ENCODE data around the gene KIFC3. TPM values are rescaled to one million over a fixed set of nuclear protein-coding genes. Genes with fewer than 3 reads are reported as not detected.

Gene KIFC3
- total RNA-seq, 2 donors from 2014 or later, result 1.3 to 1.5 TPM

DNA sequence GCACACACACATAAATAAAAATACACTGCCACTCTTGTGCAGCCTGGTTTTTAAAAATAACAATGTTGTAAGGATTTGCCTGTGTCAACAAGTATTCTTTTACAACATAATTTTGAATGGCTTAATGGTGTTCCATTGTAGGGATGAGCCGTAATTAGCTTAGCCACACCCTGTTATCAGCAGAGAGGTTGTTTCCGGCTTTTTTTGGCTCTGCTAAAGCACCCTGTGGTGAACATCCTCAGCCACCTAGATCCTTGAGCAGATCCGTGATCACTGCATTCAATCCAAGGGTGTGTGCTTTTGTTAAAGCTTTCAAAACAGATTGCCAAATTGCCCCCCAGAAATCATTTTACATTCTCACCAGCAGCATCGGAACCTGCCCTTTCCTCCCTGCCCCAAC is 59.7 kb downstream of the KIFC3 start:
- Mint-ChIP-seq H3K36me3 (ENCODE audit: insufficient read depth in 2 of 2) (no peaks in the 10 kb centered on the region), H3K9me3 (no peaks in the 10 kb centered on the region), H3K27me3 (ENCODE audit: low read depth) (no peaks in the 10 kb centered on the region), H3K4me1 (ENCODE audit: low read depth) (no peaks in the 10 kb centered on the region), H3K4me3 (no peak overlapping the region), H3K27ac (no peak overlapping the region)
- DNase-seq (no peak), ATAC-seq (replicated peaks in 1 of 2) (no peak)

DNA sequence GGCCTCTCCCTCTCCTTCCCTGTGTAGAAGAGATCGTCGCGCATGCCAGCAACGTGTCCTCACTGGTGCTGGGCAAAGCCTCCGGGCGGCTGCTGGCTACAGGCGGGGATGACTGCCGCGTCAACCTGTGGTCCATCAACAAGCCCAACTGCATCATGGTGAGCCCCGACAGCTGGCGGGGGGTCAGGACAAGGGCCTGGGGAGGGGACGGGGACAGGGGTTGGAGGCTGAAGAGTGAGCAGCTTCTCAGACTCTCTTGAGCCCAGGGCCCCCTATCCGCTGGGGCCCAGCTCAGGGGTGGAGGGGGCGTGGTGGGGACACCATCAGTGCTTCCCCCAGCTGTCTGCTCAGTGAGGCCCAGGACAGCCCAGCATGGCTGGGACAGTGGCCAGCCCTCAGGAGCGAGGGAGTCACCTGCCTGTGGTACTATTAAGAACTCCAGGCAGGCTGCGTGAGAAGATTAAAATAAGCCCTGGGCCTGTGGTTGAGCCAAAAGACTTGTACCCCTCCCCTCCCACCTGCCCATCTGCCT is 60.6 kb downstream of the KIFC3 start:
- DNase-seq (no peak), ATAC-seq (replicated peaks in 1 of 2) (no peak)
- H3K27me3 Mint-ChIP-seq (ENCODE audit: low read depth), result no peaks in the 10 kb centered on the region
- no peak overlapping the region for H3K4me3 Mint-ChIP-seq
- H3K36me3 Mint-ChIP-seq (ENCODE audit: insufficient read depth in 2 of 2), result no peaks in the 10 kb centered on the region
- peaks cover 5% of the 10 kb centered on the region for H3K4me1 Mint-ChIP-seq (ENCODE audit: low read depth)
- no peaks in the 10 kb centered on the region for H3K9me3 Mint-ChIP-seq
- H3K27ac Mint-ChIP-seq, result no peak overlapping the region

DNA sequence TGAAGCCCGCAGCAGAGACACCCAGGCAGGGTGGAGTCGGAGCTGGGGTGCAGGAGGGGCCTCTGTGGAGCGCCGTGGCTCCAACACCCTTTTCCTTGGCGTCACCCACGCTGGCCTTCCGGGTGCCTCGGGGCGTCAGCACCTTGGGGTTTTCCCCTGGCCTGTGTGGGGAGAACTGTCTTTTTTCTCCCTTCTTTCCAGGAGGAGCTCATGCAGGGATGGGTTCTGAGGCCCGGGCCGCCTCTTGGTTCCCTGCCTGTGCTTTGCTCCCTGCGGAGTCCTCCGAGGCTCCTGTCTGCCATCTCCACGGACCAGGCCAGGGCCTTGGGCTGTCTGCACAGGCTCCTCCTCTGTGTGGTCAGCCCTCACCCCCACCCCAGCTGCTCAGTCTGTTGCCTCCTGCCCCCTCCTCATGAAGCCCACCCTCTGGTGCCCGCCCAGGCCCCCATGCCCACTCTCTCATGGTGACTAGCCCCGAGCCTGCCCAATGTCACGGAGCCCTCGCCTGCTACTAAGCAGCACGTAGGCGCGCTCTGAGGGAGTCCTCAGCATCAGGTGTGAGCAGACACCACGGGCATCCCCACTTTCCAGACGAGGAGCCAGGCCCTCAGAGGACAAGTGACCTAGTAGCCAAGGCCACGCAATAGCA is 61.7 kb downstream of the KIFC3 start:
- Mint-ChIP-seq H3K4me1 (ENCODE audit: low read depth) (peaks cover 17% of the 10 kb centered on the region), H3K36me3 (ENCODE audit: insufficient read depth in 2 of 2) (peaks cover 0 to 2% of the 10 kb centered on the region in 2 donors), H3K4me3 (no peak overlapping the region), H3K27me3 (ENCODE audit: low read depth) (no peaks in the 10 kb centered on the region), H3K9me3 (no peaks in the 10 kb centered on the region), H3K27ac (no peak overlapping the region)
- ATAC-seq (replicated peaks in 1 of 2), result no peak
- DNase-seq, result no peak

DNA sequence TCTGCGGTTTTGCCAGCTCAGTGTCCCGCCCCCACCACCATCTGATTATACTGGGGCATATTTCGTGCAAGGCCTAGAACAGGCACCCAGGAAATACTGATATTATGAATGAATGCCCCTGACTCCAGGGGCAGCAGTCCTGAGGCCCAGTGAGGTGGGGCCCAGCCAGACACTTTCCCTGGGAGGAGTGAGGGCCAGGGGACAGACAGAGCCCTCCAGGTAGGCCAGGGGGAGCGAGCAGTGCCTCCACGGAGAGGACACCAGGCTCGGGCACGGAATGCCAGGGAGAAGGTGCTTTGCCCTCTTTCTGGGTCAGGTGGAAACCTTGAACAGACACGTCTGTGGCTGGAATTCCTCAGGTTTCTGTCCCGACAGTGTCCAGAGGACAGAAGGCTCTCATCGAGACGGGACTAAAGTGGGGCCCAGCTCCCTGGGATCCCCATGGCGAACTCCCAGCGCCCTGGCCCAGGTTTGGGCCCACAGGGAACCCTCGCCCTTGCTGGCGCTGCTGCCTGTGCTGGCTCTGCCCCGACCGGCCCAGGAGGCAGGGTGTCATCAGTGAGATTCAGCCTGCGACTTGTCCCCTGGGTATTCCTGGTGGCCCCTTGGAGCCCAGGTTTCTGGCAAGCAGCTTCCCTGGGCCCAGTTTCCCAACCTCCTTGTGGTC is 62.4 kb downstream of the KIFC3 start:
- Mint-ChIP-seq H3K36me3 (ENCODE audit: insufficient read depth in 2 of 2) (peaks cover 0 to 3% of the 10 kb centered on the region in 2 donors), H3K4me3 (no peak overlapping the region), H3K27me3 (ENCODE audit: low read depth) (no peaks in the 10 kb centered on the region), H3K4me1 (ENCODE audit: low read depth) (peaks cover 20% of the 10 kb centered on the region), H3K9me3 (no peaks in the 10 kb centered on the region), H3K27ac (no peak overlapping the region)
- ATAC-seq (replicated peaks in 1 of 2), result no peak
- no peak for DNase-seq

GRCh38 chr16:57738844-57739243 is 63.4 kb downstream of the KIFC3 start:
- H3K27me3 Mint-ChIP-seq (ENCODE audit: low read depth), result no peaks in the 10 kb centered on the region
- no peak overlapping the region for H3K27ac Mint-ChIP-seq
- no peaks in the 10 kb centered on the region for H3K9me3 Mint-ChIP-seq
- ATAC-seq (replicated peaks in 1 of 2) (no peak), DNase-seq (no peak)
- peaks cover 20% of the 10 kb centered on the region for H3K4me1 Mint-ChIP-seq (ENCODE audit: low read depth)
- no peak overlapping the region for H3K4me3 Mint-ChIP-seq
- H3K36me3 Mint-ChIP-seq (ENCODE audit: insufficient read depth in 2 of 2), result peaks cover 0 to 3% of the 10 kb centered on the region in 2 donors

DNA sequence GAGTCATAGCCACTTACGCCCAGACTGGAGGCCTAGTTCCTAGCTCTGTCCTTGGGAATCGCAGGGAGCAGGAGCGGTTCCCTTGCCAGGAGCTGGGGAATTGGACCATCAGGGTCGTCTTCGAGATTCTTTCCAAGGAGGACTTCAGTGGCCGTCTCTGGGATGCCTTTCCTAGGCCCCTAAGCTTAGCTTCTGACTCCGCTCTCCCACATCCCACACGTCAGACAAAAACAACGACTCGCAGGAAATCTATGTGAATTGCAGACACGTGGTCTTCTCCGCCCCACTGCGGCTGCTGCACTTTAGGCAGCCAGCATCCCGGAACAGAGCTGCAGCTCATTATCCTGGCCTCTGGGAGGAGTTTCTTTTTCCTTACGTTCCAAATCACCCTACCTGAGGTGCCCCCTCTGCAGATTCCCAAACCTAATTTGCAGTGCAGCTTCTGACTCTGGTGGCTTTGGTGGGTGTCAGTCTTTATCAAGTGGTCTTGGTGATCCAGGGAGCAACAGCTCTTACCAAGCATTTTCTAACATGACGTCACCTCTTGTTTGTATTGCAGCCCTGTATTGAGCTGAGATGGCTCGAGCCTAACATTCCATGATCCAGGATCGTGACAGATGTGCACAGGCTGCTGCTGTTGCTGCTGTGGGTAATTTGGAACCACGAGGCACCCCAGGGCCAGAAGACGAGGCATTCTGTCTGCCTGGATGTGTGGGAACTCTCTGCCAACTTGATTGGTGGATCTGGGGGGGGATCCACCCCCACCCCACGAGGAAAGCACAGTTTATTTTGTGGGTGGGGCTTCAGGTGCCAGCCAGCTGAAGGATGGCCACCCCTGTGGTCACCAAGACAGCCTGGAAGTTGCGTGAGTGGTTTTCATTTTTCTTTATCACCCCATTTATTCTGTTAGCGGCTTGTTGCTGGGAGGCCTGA is 65.6 kb downstream of the KIFC3 start:
- peak; percentile 36 to 37 for DNase-seq
- ATAC-seq (replicated peaks in 1 of 2), result no peak
- H3K4me3 Mint-ChIP-seq, result peak overlapping the region; percentile 93 to 98
- peaks cover 20% of the 10 kb centered on the region for H3K4me1 Mint-ChIP-seq (ENCODE audit: low read depth)
- H3K27me3 Mint-ChIP-seq (ENCODE audit: low read depth), result no peaks in the 10 kb centered on the region
- peaks cover 8 to 14% of the 10 kb centered on the region in 2 donors for H3K36me3 Mint-ChIP-seq (ENCODE audit: insufficient read depth in 2 of 2)
- H3K27ac Mint-ChIP-seq, result peak overlapping the region; percentile 85
- peaks cover 8 to 11% of the 10 kb centered on the region in 2 donors for H3K9me3 Mint-ChIP-seq

DNA sequence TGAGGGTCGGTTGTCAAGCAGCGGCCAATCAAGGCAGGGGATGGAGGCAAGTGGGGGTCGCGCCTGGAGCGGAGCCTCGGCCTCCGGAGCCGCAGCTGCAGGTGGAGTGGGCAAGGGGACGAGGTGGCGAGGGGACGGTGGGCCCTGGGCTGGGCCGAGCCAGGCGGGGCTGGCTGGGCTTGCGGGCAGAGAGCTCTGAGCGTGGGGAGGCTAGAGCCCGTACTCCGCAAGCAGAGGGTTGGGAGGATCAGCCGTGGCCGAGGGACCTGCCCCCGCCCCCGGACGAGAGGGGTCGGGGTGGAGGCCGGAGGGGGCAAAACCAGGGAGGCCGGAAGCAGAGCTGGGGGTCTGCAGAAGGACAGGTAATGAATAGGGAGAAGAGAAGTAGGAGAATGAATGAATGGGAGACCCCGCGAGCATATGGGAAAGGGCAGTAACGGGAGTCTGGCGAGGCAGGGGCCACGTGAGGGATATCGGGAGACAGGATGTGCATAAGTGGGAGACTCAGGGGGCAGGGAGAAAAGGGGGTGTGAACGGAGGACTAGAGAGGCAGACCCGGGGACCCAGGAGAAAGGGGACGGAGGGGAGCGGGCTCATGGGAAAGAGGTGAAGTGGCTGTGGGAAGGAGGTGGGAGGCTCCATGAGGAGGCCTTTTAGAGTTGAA is 66.4 kb downstream of the KIFC3 start, which contains the start of gene KATNB1:
Gene KATNB1, plus strand, starts transcription at position 16 of the 664 bp plus-strand sequence. CDS start 1,474 bp downstream, outside the sequence.
- peaks cover 8 to 11% of the 10 kb centered on the region in 2 donors for H3K9me3 Mint-ChIP-seq
- peaks cover 8 to 14% of the 10 kb centered on the region in 2 donors for H3K36me3 Mint-ChIP-seq (ENCODE audit: insufficient read depth in 2 of 2)
- no peaks in the 10 kb centered on the region for H3K27me3 Mint-ChIP-seq (ENCODE audit: low read depth)
- peaks cover 20% of the 10 kb centered on the region for H3K4me1 Mint-ChIP-seq (ENCODE audit: low read depth)
- DNase-seq (no peak), ATAC-seq (replicated peaks in 1 of 2) (no peak)
- H3K4me3 Mint-ChIP-seq, result peak within 1 kb of the TSS; percentile 93 to 98
- H3K27ac Mint-ChIP-seq, result peak within 1 kb of the TSS; percentile 94

DNA sequence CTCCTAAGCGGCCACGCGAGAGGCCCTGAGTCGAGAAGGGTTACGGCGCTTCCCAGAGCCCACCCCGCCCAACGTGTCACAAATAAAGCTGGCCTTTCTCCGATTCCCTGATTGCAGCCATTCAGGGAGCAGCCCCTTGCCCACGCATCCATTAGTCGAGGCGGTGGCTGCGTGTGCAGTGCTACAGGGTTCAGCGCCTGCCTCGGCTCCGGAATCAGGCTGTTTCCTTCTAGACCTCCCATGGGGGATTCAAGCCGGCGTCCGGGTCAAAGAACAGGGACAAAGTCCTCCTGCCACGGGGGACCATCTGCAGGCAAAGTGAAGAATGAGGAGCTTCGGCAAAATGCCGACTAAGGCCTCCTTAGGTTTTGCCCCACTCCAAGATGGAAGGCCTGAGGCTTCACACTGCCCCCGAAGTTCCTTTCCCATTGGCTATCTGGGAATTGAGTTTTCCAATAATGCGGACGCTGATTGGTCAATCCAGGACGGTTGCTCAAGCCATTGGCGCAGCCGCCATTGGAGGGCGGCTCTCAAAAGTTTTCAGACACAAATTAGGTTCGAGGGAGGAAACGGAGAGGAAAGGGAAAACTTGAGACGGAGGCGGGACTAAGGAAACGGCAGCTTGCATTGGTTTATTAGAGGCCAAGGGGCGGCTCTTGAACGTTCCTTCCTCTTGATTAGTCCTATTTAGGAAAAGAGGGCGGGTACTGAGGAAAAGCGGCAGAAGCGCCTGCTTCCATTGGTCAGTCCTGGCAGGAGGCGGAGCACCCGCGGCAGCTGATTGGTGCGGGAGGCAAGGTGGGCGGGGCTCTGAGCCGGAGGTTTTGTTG is 67.2 kb downstream of the KIFC3 start:
- Mint-ChIP-seq H3K9me3 (peaks cover 10 to 11% of the 10 kb centered on the region in 2 donors), H3K4me3 (peak overlapping the region; percentile 93 to 98), H3K36me3 (ENCODE audit: insufficient read depth in 2 of 2) (peaks cover 8 to 14% of the 10 kb centered on the region in 2 donors), H3K27me3 (ENCODE audit: low read depth) (no peaks in the 10 kb centered on the region), H3K27ac (peak overlapping the region; percentile 94), H3K4me1 (ENCODE audit: low read depth) (peaks cover 20% of the 10 kb centered on the region)
- ATAC-seq (replicated peaks in 1 of 2) (peak; percentile 90), DNase-seq (peak; percentile 97 to 99)

- Mint-ChIP-seq H3K36me3 (ENCODE audit: insufficient read depth in 2 of 2) (peaks cover 8 to 14% of the 10 kb centered on the region in 2 donors), H3K4me1 (ENCODE audit: low read depth) (peaks cover 20% of the 10 kb centered on the region), H3K27me3 (ENCODE audit: low read depth) (no peaks in the 10 kb centered on the region), H3K4me3 (peak overlapping the region; percentile 93 to 98), H3K9me3 (peaks cover 10 to 13% of the 10 kb centered on the region in 2 donors), H3K27ac (peak overlapping the region; percentile 81)
- ATAC-seq (replicated peaks in 1 of 2), result no peak
- DNase-seq, result no peak
Observed at GRCh38 chr16:57734308-57734924, 67.9 kb downstream of the KIFC3 start.

DNA sequence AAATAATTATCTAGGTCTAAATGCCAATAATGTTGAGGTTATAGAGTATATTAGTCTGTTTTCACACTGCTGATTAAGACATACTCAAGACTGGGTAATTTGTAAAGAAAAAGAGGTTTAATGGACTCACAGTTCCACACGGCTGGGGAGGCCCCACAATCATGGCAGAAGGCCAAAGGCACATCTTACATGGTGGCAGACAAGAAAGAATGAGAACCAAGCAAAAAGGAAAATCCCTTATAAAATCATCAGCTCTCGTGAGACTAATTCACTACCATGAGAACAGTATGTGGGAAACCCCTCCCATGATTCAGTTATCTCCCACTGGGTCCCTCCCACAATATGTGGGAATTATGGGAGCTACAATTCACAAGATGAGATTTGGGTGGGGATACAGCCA is 69.6 kb downstream of the KIFC3 start:
- no peak for ATAC-seq (replicated peaks in 1 of 2)

DNA sequence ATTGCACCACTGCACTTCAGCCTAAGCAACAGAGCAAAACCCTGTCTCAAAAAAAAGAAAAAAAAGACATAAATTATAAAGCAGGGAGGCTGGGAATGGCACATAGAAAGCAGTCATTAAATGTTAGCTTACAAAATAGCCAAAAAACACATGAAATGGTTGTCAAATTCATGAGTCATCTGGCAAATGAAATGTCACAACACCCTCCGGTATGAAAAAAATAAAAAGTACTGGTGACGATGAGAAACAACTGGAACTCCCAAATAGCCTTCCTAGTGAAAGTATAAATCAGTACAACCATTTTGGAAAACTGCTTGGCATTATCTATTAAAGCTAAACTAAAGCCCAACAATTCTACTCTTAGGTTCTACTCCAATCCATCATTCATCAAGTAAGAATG is 70.3 kb downstream of the KIFC3 start:
- ATAC-seq (replicated peaks in 1 of 2) (no peak), DNase-seq (no peak)
- peaks cover 8 to 14% of the 10 kb centered on the region in 2 donors for H3K36me3 Mint-ChIP-seq (ENCODE audit: insufficient read depth in 2 of 2)
- H3K9me3 Mint-ChIP-seq, result peaks cover 10 to 17% of the 10 kb centered on the region in 2 donors
- H3K4me1 Mint-ChIP-seq (ENCODE audit: low read depth), result peaks cover 18% of the 10 kb centered on the region
- H3K27ac Mint-ChIP-seq, result no peak overlapping the region
- H3K27me3 Mint-ChIP-seq (ENCODE audit: low read depth), result no peaks in the 10 kb centered on the region
- no peak overlapping the region for H3K4me3 Mint-ChIP-seq

More for the DNA sequence above, 69.6 kb downstream of the KIFC3 start:
- H3K9me3 Mint-ChIP-seq, result peaks cover 10 to 17% of the 10 kb centered on the region in 2 donors
- no peak for DNase-seq
- peaks cover 20% of the 10 kb centered on the region for H3K4me1 Mint-ChIP-seq (ENCODE audit: low read depth)
- no peaks in the 10 kb centered on the region for H3K27me3 Mint-ChIP-seq (ENCODE audit: low read depth)
- H3K4me3 Mint-ChIP-seq, result peak overlapping the region; percentile 48 to 76
- no peak overlapping the region for H3K27ac Mint-ChIP-seq
- H3K36me3 Mint-ChIP-seq (ENCODE audit: insufficient read depth in 2 of 2), result peaks cover 8 to 14% of the 10 kb centered on the region in 2 donors
